Epidermal melanocyte (primary cell): ENCODE measurements around the gene RPL14.
"Not testable (repeated sequence)": the region's sequence is repeated elsewhere in the genome, so short reads cannot be mapped to it uniquely, and the experiment has no call there.

Source experiments
- DNase-seq: peaks from one replicate; pipeline ENCODE4 v3.0.0; 2011; ENCODE audit warnings: low spot score; ENCODE audit not compliant: insufficient read length

Gene RPL14

DNA sequence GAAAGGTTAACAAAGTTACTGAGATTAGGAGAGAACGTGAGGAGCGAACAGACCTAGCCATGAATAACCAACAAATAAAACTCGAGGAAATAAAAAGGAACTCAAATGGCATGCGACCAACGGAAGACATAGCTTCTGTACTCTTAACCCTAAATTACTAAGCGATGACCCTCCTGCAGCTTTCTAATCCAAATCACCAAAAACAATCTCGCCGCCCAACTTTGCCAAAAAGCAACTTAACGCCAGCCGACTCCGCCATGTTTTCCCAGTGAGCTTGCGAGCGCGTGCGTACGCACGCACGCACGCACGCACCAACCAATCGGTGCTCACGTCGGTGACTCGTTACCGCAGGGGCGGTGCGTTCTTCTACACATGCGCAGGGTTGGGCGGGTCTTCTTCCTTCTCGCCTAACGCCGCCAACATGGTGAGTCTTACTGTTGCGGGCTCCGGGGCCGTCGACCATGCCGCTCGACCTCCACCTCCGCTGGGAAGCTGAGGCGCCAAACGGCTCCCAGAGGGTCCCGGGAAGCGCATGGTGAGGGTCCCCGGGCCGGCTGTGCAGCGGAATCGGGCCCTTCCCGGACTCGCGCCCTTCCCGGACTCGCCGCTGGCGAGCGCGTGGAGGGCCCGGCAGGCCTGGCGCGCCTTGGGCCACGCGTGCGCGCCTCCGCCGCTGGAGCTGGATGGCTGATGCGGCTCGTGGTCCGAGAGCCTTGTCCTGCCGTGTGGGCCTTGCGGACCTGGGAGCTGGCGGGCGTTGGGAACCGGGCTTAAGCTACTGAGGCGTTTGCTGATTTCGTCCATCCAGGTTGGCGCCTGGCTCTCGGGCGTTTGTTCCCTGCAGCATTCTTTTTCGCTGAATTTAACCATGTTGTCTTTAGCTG, at the start of gene RPL14:
RPL14 (plus strand) TSS at position 400 of the 884 bp plus-strand sequence; CDS start at position 533, 133 bp downstream.
- DNase-seq, result peak; percentile 94

DNA sequence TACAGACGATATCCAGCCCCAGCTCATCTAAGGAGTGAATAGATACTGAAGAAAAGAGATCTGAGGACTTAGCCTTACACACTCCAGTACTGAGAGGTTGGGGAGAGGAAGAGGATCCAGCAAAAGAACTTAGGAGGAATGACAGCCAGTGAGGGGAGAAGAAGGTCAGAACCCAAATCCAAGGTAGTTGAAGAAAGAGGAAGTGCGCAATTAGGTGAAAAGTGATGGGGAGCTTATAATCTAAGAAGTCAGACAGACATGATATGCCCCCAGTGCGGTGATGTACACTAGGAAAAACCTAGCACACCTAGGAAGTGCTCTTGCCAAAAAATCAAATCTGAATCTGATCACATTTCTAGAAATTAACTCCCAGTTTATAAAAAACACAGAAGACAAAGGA, 49.5 kb upstream of the RPL14 start:
- DNase-seq, result no peak

DNA sequence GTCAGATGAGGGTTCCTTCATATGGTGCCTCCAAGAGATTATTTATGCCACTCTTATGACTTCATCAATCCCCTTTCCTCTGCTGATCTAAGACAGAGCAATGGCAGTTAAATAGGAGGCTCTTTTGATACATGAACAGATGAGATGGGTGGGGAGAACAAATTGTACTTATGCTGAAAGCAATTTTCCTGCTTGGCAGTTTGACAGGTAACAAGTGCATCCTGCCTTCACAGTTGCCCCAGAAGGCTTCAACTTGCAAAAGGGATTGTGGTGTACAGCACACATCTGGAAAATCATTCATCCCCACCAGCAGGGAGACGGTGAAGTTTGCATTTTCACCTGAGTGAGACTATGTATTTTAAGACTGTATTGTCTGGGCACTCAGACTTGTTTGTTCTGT, 42.9 kb upstream of the RPL14 start:
- no peak for DNase-seq

DNA sequence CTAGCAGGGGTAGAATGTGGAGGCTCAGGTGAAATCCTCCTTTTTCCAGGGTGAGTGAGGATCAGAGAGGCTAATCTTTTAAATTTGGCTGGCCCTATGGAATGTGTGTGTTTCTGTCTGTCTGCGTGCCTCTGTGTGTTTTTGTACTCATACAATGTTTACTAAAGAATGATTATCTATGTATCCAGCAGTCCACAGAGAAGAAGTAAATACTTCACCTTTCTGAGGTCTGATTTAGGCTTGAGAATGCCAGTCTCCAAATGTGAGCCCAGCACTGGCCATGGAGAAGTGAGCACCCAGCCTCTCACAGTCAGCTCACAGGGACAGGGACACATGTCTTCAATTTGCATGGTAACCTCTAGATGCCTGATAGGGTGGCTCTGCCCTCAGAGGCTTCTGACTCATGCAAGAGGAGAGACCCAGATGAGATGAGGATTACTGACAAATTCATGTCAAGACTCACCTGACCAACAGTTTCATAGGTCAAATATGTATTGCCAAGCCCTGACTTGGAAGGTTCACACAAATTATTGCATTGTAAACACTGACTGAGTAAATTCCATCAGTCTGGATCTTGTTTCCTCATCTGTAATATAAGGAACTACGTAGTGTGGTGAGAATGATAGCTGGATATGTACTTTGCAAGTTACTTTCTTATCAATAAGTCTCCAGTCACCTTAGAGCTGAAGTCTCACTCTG, 39.1 kb upstream of the RPL14 start:
- no peak for DNase-seq

DNA sequence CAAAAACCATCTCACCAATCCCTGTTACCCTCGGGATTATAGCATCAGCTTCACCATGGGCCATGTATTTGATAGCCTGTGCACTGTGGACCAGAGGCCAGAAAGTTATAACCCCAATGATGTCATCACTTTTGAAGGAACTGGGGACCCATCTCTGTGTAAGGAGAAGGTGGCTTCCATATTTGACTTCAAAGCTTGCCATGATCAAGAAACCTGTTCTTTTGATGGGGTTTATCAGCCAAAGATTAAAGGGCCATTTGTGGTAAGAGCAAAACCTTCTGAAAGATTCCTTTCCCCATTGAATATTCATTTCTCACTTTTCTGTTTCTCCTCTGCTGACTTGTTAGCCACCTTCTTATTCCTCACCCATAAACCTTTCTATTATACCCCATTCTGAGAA, 34.3 kb upstream of the RPL14 start:
- DNase-seq, result no peak

DNA sequence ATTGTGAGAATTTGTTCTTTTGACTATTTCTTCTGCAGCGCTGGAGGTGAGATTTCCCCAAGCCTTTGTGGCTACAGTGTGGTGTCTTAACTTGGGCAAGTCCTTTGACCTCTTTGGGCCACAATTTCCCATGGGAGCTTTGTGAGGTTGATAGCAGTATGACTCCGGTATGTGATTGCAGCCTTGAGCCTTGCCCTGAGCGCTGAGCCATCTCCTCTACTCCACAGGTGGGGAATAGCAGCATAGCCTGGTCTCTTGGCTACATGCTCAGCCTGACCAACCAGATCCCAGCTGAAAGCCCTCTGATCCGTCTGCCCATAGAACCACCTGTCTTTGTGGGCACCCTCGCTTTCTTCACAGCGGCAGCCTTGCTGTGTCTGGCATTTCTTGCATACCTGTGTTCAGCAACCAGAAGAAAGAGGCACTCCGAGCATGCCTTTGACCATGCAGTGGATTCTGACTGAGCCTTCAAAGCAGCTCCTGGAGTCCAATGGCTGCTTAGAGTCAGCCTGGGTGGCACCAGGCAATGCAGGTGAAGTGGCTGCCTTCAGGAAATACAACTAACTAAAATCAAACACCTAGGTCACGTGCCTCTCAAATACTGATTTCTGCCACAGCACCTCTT, 30.0 kb upstream of the RPL14 start:
- no peak for DNase-seq

DNA sequence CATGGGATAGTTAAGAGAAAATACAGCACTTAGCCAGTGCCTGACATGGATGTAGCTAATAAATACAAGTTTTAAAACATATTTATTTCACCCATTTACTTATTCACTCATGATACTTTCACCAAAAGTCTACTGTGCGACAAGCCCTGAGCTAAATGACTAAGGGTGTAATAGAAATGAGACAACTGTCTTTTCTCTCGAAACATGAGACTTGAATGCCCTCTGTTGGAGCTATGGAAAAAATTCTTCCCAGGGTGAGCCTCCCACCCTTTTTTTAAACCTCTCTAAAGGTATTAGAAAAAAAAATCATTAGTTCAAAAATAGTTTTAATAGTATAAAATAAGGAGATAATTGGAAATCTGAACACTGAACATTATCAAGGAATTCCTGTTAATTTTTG, 24.3 kb upstream of the RPL14 start:
- DNase-seq, result no peak

DNA sequence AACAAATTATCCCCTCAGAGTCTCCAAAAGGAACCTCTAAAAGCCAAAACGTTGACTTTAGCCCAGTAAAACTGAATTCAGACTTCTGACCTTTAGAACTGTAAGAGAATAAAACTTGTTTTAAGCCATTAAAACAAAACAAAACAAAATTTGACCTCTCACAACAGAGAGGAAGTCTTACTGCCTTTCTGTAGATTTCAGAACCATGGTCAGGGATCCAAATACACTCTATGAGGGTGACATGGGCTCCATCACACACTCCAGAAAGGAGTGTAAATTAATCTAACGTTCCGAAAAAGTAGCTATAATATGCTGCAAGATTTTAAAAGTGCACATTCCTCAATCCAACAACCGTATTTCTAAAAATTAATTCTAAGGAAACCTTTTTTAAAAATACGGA, 19.2 kb upstream of the RPL14 start:
- no peak for DNase-seq

DNA sequence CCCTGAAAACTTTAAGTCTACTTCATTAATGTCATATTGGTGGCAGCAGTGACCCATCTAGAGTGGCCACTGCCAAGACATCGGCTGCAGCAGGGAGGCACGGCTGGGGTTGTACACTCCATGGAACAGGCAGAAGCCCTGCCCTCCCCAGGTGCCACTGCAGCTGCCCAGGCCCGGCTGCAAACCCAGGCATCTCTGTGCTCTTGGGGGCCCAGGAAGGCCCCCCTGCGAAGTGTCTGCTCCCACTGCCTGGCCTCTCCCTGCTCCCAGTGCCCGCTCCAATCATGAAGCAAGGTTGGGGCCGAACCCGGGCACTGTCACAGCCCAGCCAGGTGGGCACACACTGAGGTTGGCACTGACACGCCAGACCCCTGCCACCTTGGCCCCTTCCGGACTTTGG, 12.1 kb upstream of the RPL14 start:
- no peak for DNase-seq

DNA sequence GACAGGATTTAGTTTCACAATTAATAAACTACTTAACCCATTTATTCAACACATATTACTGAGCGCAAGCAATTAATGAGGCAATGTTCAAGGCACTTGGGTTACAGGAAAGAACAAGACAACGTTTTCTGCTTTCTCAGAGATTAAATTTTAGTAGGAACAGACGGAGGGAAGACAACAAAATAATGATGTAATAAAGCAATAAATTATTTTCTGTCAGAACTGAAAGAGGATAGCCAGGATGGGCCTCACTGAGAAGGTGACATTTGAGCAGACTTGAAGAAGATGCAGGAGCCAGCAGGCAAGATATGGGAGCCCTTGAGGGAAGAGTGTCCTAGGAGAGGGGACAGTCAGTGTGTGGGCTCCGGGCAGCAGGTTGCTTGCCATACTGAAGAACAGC, 11.3 kb upstream of the RPL14 start:
- DNase-seq, result no peak

DNA sequence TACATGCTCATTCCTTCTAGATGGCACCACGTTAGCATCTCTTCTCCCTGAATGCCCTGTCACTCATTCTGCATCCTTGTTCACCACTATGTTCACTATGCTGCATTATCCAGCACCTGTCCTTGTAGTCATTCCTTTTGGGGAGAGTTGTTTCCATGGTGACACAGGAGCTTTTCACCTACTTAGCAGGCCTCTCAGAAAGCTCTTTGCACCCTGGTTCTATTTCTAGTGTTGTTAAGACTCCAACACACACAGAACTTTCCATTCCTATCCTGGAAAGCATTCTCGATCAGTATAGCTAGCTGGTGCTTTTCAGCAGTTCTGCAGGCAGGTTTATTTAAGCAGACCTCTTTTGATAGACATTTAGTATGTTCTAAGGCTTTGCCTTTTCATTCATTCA, 6.7 kb upstream of the RPL14 start:
- no peak for DNase-seq

DNA sequence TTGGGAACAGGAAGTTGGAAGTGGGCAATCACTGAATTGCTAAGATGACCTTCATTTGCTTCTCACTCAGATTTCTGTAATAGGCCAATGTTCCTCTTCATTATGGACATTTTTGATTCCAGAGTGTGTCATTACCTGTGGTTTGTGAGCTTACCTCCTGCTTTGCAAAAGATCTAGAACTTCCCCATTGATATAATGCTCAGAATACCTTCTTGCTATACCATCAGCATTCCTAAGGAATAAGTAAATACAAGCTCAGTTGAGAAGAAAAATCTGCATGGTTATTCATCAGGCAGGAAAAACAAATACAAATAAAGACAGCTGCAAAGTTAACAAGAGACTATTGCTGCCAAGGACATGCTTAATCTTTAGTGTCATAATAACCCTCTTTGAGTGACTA, 5.6 kb upstream of the RPL14 start:
- DNase-seq, result no peak

DNA sequence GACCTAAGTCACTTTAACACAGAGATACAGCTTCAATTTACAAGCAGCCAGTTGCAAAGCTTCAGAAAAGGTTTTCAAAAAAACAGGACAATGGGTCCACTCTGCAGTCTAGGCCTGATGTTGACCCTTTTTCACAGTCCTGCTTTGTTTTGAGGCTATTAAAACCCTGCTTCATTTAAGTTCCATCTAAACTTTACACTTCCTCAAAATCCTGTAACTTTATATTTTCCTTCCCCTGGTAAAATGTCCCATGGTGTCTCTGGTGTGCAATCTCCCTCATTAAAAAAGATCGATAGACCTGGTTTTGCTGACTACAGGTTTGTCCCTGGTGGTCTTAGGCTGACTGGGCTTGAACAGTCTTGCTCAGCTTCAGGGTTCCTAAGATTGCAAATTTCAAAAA, 5.1 kb upstream of the RPL14 start:
- no peak for DNase-seq

DNA sequence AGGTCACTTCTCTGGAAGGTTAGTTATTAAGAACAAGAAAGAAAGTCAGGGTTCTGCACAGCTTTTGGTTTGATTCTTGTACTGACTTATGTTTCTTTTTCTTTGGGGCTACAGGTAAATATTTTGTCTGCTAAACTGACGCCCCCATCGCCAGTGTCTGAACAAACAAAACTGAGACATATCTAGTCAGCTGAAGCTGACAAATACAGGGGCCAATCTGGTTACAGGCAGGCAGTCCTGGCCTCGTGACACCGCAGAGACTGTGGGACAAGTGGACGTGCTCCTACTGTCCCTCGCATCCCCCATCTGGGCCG, 4.6 kb upstream of the RPL14 start:
- no peak for DNase-seq

DNA sequence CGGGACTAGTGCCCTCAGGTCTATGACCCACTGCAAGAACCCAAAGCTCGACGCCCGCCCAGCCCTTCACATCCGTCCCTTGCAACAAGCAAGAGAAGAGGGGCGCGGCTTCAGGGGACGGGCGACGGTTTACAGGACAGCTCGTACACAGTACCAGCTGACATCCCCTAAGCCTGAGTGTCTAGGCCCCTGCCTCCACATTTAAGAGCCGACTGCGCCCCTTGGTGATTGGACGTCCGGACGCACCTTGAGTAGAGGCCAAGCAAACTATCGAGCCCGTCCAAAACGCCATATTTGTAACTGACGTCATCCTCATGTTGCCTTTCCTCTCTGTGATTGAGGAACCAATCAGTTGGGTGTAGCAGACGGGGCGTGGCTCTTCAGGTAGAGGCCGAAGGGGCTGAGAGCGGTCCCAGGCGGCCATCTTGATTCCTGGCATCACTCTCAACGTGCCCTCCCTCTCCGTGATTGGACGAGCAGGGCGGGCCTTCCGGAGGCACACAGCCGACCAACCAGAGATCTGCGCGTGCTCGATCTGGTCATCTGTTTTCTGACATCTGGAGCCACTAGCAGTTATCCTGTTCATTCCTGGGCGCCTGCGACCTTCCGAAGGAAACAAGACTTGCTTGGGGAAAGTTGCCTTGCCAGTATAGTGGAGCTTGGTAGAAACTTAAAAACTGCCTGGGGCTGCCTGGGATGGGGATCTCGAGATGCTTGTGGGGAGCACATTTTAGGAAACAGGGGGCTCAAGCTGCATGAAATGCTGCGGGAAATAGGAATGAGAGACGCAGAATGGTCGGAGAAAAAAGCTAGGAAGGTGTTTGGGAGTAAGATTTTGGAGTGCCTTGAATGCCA, 4.0 kb upstream of the RPL14 start:
- DNase-seq, result peak; percentile 96

DNA sequence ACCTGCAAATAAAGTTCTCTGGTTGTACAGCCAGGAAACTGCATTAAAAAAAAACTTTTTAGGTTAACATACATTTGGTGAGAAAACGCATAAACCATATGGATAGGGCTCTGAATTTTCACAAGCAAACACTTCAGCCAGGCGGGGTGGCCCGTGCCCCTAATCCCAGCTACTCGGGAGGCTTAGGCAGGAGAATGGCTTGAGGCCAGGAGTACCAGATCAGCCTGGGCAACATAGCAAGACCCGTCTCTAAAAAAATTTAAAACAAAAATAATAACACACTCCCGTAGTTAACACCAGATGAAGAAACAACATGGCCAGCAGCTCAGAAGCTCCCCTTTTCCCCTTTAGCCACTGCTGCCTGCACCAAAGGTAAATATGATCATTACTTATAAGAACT, 3.2 kb upstream of the RPL14 start:
- DNase-seq, result no peak

DNA sequence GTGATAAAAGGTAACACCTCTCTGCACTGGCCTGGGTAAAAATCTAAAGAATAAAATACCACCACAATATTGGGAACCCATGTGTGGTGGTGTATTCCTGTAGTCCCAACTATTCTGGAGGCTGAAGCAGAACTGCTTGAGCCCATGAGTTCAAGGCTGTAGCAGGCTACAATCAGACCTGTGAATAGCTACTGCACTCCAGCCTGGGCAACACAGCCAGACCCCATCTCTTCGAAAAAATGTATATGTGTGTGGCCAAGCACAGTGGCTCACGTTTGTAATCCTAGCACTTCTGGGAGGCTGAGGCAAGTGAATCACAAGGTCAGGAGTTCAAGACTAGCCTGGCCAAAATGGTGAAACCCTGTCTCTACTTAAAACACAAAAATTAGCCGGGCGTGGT, 1.8 kb upstream of the RPL14 start:
- DNase-seq, result no peak

DNA sequence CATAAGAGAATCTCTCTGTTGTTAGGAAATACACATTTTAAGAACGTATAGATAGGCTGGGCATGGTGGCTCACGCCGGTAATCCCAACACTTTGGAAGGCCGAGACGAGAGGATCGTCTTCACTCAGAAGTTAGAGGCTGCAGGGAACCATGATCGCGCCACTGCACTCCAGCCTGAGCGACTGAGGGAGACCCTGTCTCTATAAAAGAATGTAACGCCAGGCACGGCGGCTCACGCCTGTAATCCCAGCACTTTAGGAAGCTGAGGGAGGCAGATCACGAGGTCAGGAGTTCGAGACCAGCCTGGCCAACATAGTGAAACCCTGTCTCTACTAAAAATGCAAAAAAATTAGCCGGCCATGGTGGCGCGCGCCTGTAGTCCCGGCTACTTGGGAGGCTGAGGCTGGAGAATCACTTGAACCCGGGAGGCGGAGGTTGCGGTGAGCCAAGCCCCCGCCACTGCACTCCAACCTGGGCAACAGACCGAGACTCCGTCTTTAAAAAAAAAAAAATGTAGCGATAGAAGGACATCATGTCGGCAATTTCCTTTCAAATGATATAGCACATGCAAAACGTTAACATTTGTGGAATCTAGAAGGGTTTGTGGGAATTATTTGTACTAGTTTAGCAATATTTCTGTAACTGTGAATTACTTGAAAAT, 730 bp upstream of the RPL14 start:
- no peak for DNase-seq

DNA sequence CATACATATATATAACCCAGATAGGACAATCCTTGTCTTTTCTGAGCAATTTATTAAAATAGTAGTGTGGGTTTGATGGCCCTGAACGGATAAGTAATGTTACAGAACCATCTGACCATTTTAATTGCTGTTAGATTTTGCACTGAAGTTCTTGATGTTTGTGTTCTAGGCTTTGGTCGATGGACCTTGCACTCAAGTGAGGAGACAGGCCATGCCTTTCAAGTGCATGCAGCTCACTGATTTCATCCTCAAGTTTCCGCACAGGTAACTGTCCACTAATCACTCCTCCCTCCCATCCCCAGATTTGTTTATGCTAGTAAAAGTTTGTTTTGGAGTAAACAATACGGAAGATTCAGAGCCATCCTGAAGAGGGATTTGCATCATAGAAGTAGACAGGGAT, 1.3 kb downstream of the RPL14 start:
- no peak for DNase-seq

DNA sequence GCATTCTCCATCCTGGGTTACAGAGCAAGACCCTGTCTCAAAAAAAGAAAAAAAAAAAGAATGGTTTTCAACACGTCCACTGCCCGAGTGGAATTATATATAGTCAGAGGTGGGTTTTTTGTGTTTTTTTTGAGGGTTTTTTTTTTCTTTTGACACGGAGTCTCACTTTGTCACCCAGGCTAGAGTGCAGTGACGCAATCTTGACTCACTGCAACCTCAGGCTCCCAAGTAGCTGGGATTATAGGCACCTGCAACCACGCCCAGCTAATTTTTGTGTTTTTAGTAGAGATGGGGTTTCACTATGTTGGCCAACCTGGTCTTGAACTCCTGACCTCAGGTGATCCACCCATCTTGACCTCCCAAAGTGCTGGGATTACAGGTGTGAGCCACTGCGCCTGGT, 3.3 kb downstream of the RPL14 start:
- not testable (repeated sequence) for DNase-seq

DNA sequence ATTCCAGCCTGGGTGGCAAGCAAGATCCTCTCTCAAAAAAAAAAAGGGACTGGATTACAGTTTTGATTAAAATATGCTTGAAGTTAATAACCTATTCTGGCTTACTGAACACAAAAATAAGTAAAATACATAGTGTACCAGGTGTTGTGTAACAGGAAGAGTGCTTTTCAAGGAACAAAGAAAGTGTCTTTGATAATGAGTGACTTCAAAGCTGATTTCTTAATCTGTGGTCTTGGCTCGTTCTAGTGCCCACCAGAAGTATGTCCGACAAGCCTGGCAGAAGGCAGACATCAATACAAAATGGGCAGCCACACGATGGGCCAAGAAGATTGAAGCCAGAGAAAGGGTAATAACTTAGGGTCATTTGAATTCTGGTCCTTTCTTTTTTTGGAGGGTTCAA, 4.0 kb downstream of the RPL14 start:
- DNase-seq, result no peak
